OCI-LY7 (cell line): ENCODE results near the gene KLC3. TPM values are rescaled to one million over a fixed set of nuclear protein-coding genes. Genes with fewer than 3 reads are reported as not detected.

Source experiments
- BruUV-seq: library from RNA; stranded (reverse); fragments of 400-500 nt; replicated peaks from 2 replicates; lab custom pipeline; 2021; lab: Mats Ljungman, UMichigan
- CTCF ChIA-PET: fragments of 300-600 bp; sonication (Branson Sonifier 250); formaldehyde crosslinking; loops from one replicate; lab custom pipeline; 2022; ENCODE audit warnings: antibody characterized with exemption; ENCODE audit not compliant: unreplicated experiment; lab: Charles Lee
- POLR2A ChIA-PET: fragments of 300-600 bp; sonication (Branson Sonifier 250); formaldehyde crosslinking; loops from one replicate; lab custom pipeline; 2022; ENCODE audit warnings: antibody characterized with exemption; lab: Charles Lee
- DNase-seq: peaks from one replicate; pipeline ENCODE4 v3.0.0-alpha.2; 2015; ENCODE audit warnings: low spot score
- H2AFZ ChIP-seq: fragments of 200-600 bp; sonication (generic), shearing (Covaris generic); 2 replicates; pipeline ENCODE4 v1.6.1; 2014; ENCODE audit warnings: mild to moderate bottlenecking, antibody characterized with exemption, low read length, moderate library complexity
- H3K27ac ChIP-seq: fragments of 200-600 bp; sonication (generic); 2 replicates; pipeline ENCODE4 v1.5.1; 2014; ENCODE audit warnings: mixed run types, low read depth, mild to moderate bottlenecking, moderate library complexity, low read length, inconsistent platforms; ENCODE audit not compliant: poor library complexity, severe bottlenecking
- H3K36me3 ChIP-seq: fragments of 200-600 bp; sonication (generic); 2 replicates; pipeline ENCODE4 v1.6.1; 2014; ENCODE audit warnings: mild to moderate bottlenecking, antibody characterized with exemption, low read length, moderate library complexity, mixed read lengths; ENCODE audit not compliant: insufficient read depth
- H3K4me1 ChIP-seq: fragments of 200-600 bp; sonication (generic); 2 replicates; pipeline ENCODE4 v1.5.1; 2014; ENCODE audit warnings: mild to moderate bottlenecking, low read length; ENCODE audit not compliant: insufficient read depth, poor library complexity, severe bottlenecking
- H3K4me2 ChIP-seq: fragments of 200-600 bp; sonication (generic); 2 replicates; pipeline ENCODE4 v1.6.1; 2014; ENCODE audit warnings: mild to moderate bottlenecking, low read length
- H3K4me3 ChIP-seq: fragments of 200-600 bp; sonication (generic); 2 replicates; pipeline ENCODE4 v1.5.1; 2014; ENCODE audit warnings: mild to moderate bottlenecking, low read depth, low read length; ENCODE audit not compliant: poor library complexity, severe bottlenecking
- H3K79me2 ChIP-seq: fragments of 200-600 bp; sonication (generic); 2 replicates; pipeline ENCODE4 v1.6.1; 2016; ENCODE audit warnings: low read depth, mild to moderate bottlenecking, low read length, moderate library complexity, mixed read lengths; ENCODE audit not compliant: insufficient read depth
- H3K9me2 ChIP-seq: fragments of 200-600 bp; sonication (generic); 2 replicates; pipeline ENCODE4 v1.6.1; 2016; ENCODE audit warnings: mild to moderate bottlenecking, low read length, mixed read lengths; ENCODE audit not compliant: insufficient read depth
- H3K9me3 ChIP-seq: fragments of 200-600 bp; sonication (generic); 2 replicates; pipeline ENCODE4 v1.6.1; 2014; ENCODE audit warnings: mild to moderate bottlenecking, mixed run types, low read length, mixed read lengths
- H4K20me1 ChIP-seq: fragments of 200-600 bp; sonication (generic); 2 replicates; pipeline ENCODE4 v1.6.1; 2014; ENCODE audit warnings: mild to moderate bottlenecking, antibody characterized with exemption, low read length, moderate library complexity, mixed read lengths; ENCODE audit not compliant: insufficient read depth
- EZH2phosphoT487 ChIP-seq: fragments of 200-600 bp; sonication (generic); IDR thresholded peaks from 2 replicates; pipeline ENCODE4 v1.6.1; 2018; ENCODE audit warnings: low read depth, borderline replicate concordance, mild to moderate bottlenecking, mixed run types, antibody characterized with exemption, low read length, moderate library complexity, mixed read lengths
- intact Hi-C: fragments of 100-400 bp; cut with micrococcal nuclease; formaldehyde crosslinking; loops from one replicate; pipeline ENCODE4 v1.10.0; 2022; ENCODE audit not compliant: unreplicated experiment
- total RNA-seq, 2 experiments: library from RNA; depleted of rRNA in 1 of 2; stranded (reverse); fragments of >200 nt in 1 of 2; shearing (Covaris generic) in 1 of 2; gene quantifications; 2 replicates each; pipeline ENCODE4 v1.2.3, GENCODE V29; 2014 to 2022
- TF ChIP-seq, protein P1 (sequence below): fragments of 200-600 bp; sonication (generic); conservative IDR thresholded peaks from 2 replicates; pipeline ENCODE4 v1.5.1; 2014; ENCODE audit warnings: mild to moderate bottlenecking, antibody characterized with exemption, low read length, moderate library complexity, mixed read lengths

Gene KLC3
- total RNA-seq, 2 experiments from 2014 or later: not detected

DNA sequence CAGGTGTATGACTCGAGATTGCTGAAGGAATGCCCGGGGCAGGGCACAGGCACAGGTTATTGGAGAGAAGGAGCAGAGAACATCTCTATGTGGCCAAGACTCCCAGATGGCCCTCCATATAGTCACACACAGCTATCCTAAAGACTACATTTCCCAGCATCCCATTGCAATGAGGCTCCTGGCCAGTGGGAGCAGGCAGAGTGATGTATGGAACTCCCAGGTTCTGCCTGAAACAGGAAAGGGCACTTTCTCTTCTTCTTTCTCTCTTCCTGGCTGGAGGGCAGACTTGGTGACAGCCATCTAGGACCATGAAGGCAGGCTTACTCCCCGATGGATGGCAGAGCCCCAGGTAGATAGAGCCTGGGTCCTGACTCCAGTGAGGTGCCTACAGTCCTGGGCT lies 50.8 kb downstream of the KLC3 start:
- Histone ChIP-seq H3K4me3 (no peak overlapping the region), H3K36me3 (no peaks in the 10 kb centered on the region), H3K79me2 (no peaks in the 10 kb centered on the region), H3K4me1 (peaks cover 8% of the 10 kb centered on the region), H3K9me2 (no peaks in the 10 kb centered on the region), H3K4me2 (peak overlapping the region; percentile 35), H4K20me1 (no peaks in the 10 kb centered on the region), H3K27ac (no peak overlapping the region), H2AFZ (no peak overlapping the region; the same call in 1 of the 2 replicates), H3K9me3 (no peaks in the 10 kb centered on the region)
- CTCF ChIA-PET: no interaction called here
- intact Hi-C loops: no loop called here
- DNase-seq: peak; percentile 44
- POLR2A ChIA-PET: no interaction called here
- no TSS peak for BruUV-seq
- TF ChIP-seq, protein P1, sequence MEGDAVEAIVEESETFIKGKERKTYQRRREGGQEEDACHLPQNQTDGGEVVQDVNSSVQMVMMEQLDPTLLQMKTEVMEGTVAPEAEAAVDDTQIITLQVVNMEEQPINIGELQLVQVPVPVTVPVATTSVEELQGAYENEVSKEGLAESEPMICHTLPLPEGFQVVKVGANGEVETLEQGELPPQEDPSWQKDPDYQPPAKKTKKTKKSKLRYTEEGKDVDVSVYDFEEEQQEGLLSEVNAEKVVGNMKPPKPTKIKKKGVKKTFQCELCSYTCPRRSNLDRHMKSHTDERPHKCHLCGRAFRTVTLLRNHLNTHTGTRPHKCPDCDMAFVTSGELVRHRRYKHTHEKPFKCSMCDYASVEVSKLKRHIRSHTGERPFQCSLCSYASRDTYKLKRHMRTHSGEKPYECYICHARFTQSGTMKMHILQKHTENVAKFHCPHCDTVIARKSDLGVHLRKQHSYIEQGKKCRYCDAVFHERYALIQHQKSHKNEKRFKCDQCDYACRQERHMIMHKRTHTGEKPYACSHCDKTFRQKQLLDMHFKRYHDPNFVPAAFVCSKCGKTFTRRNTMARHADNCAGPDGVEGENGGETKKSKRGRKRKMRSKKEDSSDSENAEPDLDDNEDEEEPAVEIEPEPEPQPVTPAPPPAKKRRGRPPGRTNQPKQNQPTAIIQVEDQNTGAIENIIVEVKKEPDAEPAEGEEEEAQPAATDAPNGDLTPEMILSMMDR: no peak
- TF ChIP-seq EZH2phosphoT487: no peak

DNA sequence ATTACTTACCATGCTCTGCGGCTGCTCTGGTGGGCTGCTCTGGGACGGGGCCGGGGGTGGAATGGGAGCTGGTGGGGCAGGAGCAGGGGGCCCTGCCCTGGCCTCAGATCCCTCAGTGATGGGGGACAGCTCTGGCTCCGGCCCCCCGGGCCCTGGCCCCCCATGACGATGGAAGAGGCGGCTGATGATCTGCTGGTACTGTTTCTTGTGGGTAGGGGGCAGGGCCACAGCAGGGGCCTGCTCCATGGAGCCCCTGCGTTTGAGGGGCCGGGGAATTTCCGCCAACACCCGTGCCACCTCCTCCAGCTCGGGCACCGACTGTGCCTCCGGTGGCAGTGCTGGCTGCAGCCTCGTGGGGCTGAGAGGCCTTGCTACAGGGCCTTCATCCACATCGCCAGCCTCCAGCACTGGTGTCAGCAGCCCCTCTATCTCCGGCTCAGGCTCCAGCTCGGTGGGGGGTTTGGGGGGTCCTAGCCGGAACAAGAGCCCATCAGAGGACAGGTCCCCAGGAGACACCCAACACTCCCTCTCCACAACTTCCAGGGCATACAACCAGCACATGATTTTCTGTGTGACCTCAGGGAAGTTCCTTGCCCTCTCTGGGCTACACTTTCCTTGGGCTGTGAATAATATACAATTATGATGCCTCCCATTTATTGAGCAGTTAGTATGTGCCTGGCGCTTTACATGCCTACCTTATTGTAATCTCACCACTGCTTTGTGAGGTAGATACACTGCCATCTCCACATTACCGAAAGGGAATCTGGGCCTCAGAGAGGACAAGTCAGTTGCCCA lies 51.5 kb downstream of the KLC3 start:
- CTCF ChIA-PET: no interaction called here
- BruUV-seq: no TSS peak
- H3K79me2 ChIP-seq: no peaks in the 10 kb centered on the region
- peaks cover 8% of the 10 kb centered on the region for H3K4me1 ChIP-seq
- peak overlapping the region; percentile 35 for H3K4me2 ChIP-seq
- DNase-seq: no peak
- H3K9me2 ChIP-seq: no peaks in the 10 kb centered on the region
- no peaks in the 10 kb centered on the region for H3K36me3 ChIP-seq
- no peaks in the 10 kb centered on the region for H4K20me1 ChIP-seq
- no peak overlapping the region for H3K27ac ChIP-seq
- intact Hi-C loops: no loop called here
- H3K9me3 ChIP-seq: no peaks in the 10 kb centered on the region
- H2AFZ ChIP-seq: no peak overlapping the region; the same call in 1 of the 2 replicates
- TF ChIP-seq, protein P1: no peak
- no peak for TF ChIP-seq EZH2phosphoT487
- POLR2A ChIA-PET: interaction anchor here (0.5 kb wide), 1 partner anchor 115 kb away, joined by 4 read pairs; no protein-coding TSS in a partner anchor
- H3K4me3 ChIP-seq: no peak overlapping the region
